Transverse colon (tissue), 4 donors: Measurements from ENCODE around the gene STON2. TPM values are rescaled to one million over a fixed set of nuclear protein-coding genes. Genes with fewer than 3 reads are reported as not detected.

Experiments
- DNase-seq: peaks from one replicate; pipeline ENCODE4 v3.0.0-alpha.2; 2019
- H3K27ac ChIP-seq, 4 donors: fragments of 200-600 bp; sonication (generic); 2 replicates each; pipeline ENCODE4 v1.5.1; 2016 to 2018; ENCODE audit warnings: inconsistent platforms in 4 of 4
- H3K27me3 ChIP-seq: fragments of 200-600 bp; sonication (generic); 2 replicates; pipeline ENCODE4 v1.5.1; 2017; ENCODE audit warnings: inconsistent platforms
- H3K36me3 ChIP-seq, 4 donors: fragments of 200-600 bp; sonication (generic); 2 replicates each; pipeline ENCODE4 v1.5.1; 2017 to 2019; ENCODE audit warnings: inconsistent platforms in 4 of 4
- H3K4me1 ChIP-seq, 4 donors: fragments of 200-600 bp; sonication (generic); 2 replicates each; pipeline ENCODE4 v1.5.1; 2017 to 2020; ENCODE audit warnings: inconsistent platforms in 4 of 4
- H3K4me3 ChIP-seq, 4 donors: fragments of 200-600 bp; sonication (generic); 1 replicate in 1 of 4; 2 replicates in 3 of 4; pipeline versions ENCODE4 v1.5.1 to v1.6.1; 2017 to 2019; ENCODE audit warnings: inconsistent platforms in 4 of 4
- H3K9me3 ChIP-seq, 2 donors: fragments of 200-600 bp; sonication (generic); 2 replicates each; pipeline ENCODE4 v1.5.1; 2017 to 2019; ENCODE audit warnings: inconsistent platforms in 2 of 2
- EP300 ChIP-seq: sonication (generic); formaldehyde crosslinking; IDR thresholded peaks from one replicate; pipeline ENCODE4 v1.6.1; 2017; ENCODE audit warnings: antibody characterized with exemption, low read depth
- POLR2A ChIP-seq: fragments of 450-650 bp; IDR thresholded peaks from one replicate; pipeline ENCODE4 v1.6.1; 2016; ENCODE audit warnings: antibody characterized with exemption, mild to moderate bottlenecking, moderate library complexity
- POLR2AphosphoS5 ChIP-seq, 3 donors: sonication (generic); formaldehyde crosslinking; IDR thresholded peaks; one replicate each; pipeline ENCODE4 v1.6.1; 2016; ENCODE audit warnings: antibody characterized with exemption in 3 of 3
- WGBS, 2 donors: methylation state at CpG; one replicate each; pipeline ENCODE4 v1.1.5; 2018; ENCODE audit warnings: low coverage in 1 of 2; 5-methylcytosine and 5-hydroxymethylcytosine counted together
- in situ Hi-C, 4 donors: fragments of 200-750 bp; cut with MboI; loops; one replicate each; pipeline versions ENCODE4 v1.15.0 to v1.15.1; 2017; ENCODE audit warnings: low sequenced_read_pairs in 3 of 4, low pct_ligation_motif_present in 1 of 4, low pct_unique_long_range_greater_than_20kb in 1 of 4
- intact Hi-C: fragments of 100-400 bp; cut with DNase I; formaldehyde crosslinking; loops from one replicate; pipeline ENCODE4 v1.15.1; 2023; ENCODE audit warnings: low total_unique reads
- total RNA-seq, 4 donors: library from RNA; depleted of rRNA; stranded (reverse); fragments of >200 nt; gene quantifications; one replicate each; pipeline ENCODE4 v1.1.0, GENCODE V29; 2016
- TF ChIP-seq, protein P1 (sequence below), 5 experiments: fragments of 200-600 bp in 3 of 5; fragments of 450-650 bp in 2 of 5; sonication (generic) in 3 of 5; IDR thresholded peaks; 1 replicate in 2 of 5; 2 replicates in 3 of 5; pipeline ENCODE4 v1.5.1; 2016 to 2017; ENCODE audit warnings: antibody characterized with exemption in 5 of 5, inconsistent platforms in 3 of 5, mild to moderate bottlenecking in 2 of 5, moderate library complexity in 1 of 5

Gene STON2
- total RNA-seq, 4 donors from 2014 or later = 10.8 to 39.4 (median 17.5) TPM

- 96 to 100% methylated on average over 1 to 12 of the region's 12 CpGs for WGBS, 2 donors
- DNase-seq = no peak
- Histone ChIP-seq H3K9me3 (no peaks in the 10 kb centered on the region), H3K4me3 (no peak overlapping the region), H3K27ac (no peak overlapping the region), H3K36me3 (no peaks in the 10 kb centered on the region), H3K27me3 (no peaks in the 10 kb centered on the region), H3K4me1 (no peaks in the 10 kb centered on the region)
- intact Hi-C loops = no loop called here
- no peak for TF ChIP-seq EP300
- TF ChIP-seq, protein P1, sequence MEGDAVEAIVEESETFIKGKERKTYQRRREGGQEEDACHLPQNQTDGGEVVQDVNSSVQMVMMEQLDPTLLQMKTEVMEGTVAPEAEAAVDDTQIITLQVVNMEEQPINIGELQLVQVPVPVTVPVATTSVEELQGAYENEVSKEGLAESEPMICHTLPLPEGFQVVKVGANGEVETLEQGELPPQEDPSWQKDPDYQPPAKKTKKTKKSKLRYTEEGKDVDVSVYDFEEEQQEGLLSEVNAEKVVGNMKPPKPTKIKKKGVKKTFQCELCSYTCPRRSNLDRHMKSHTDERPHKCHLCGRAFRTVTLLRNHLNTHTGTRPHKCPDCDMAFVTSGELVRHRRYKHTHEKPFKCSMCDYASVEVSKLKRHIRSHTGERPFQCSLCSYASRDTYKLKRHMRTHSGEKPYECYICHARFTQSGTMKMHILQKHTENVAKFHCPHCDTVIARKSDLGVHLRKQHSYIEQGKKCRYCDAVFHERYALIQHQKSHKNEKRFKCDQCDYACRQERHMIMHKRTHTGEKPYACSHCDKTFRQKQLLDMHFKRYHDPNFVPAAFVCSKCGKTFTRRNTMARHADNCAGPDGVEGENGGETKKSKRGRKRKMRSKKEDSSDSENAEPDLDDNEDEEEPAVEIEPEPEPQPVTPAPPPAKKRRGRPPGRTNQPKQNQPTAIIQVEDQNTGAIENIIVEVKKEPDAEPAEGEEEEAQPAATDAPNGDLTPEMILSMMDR (IDR thresholded peaks at IDR 0.05) = no peak
- TF ChIP-seq POLR2A = no peak
- no peak for TF ChIP-seq POLR2AphosphoS5 (IDR thresholded peaks at IDR 0.05)
- in situ Hi-C loops = loop anchor here in 2 of 4 donors (10.0 kb wide), 2 partner anchors 168 to 188 kb away; no protein-coding TSS in a partner anchor
Observed at GRCh38 chr14:81277096-81277495, 123.0 kb downstream of the STON2 start.

- in situ Hi-C loops (loop anchor here in 2 of 4 donors (10.0 kb wide), 2 partner anchors 168 to 188 kb away; no protein-coding TSS in a partner anchor), intact Hi-C loops (no loop called here)
- no peak for DNase-seq
- Histone ChIP-seq H3K9me3 (no peaks in the 10 kb centered on the region), H3K27me3 (no peaks in the 10 kb centered on the region), H3K36me3 (no peaks in the 10 kb centered on the region), H3K27ac (no peak overlapping the region), H3K4me1 (no peaks in the 10 kb centered on the region), H3K4me3 (no peak overlapping the region)
- 59 to 72% methylated on average over 10 to 11 of the region's 11 CpGs for WGBS, 2 donors
- TF ChIP-seq POLR2AphosphoS5 (IDR thresholded peaks at IDR 0.05) (no peak), POLR2A (no peak), EP300 (no peak)
- TF ChIP-seq, protein P1 (IDR thresholded peaks at IDR 0.05) = no peak
Observed at GRCh38 chr14:81276073-81277069, 123.8 kb downstream of the STON2 start.

GRCh38 chr14:81275305-81276072 is 124.6 kb downstream of the STON2 start:
- no peak for DNase-seq
- no peak overlapping the region for H3K27ac ChIP-seq
- no peaks in the 10 kb centered on the region for H3K9me3 ChIP-seq
- TF ChIP-seq EP300 (no peak), POLR2AphosphoS5 (IDR thresholded peaks at IDR 0.05) (no peak), POLR2A (no peak)
- TF ChIP-seq, protein P1 (IDR thresholded peaks at IDR 0.05) = no peak
- H3K4me3 ChIP-seq = no peak overlapping the region
- H3K27me3 ChIP-seq = no peaks in the 10 kb centered on the region
- H3K36me3 ChIP-seq = no peaks in the 10 kb centered on the region
- intact Hi-C loops = no loop called here
- in situ Hi-C loops = loop anchor here in 2 of 4 donors (10.0 kb wide), 2 partner anchors 169 to 189 kb away; no protein-coding TSS in a partner anchor
- no peaks in the 10 kb centered on the region for H3K4me1 ChIP-seq
- 76 to 77% methylated on average over 7 to 13 of the region's 13 CpGs for whole genome bisulfite sequencing, 2 donors
